RCC 7860 (cell line): ENCODE results near the gene TNFAIP8.
"Not testable (repeated sequence)": the region's sequence is repeated elsewhere in the genome, so short reads cannot be mapped to it uniquely, and the experiment has no call there.

ENCODE experiments used
- DNase-seq: peaks from one replicate; pipeline ENCODE4 v3.0.0-alpha.2; 2015; ENCODE audit warnings: low spot score
- FAIRE-seq: peaks from 2 replicates; lab custom pipeline; 2012; peaks lifted over from hg19 to GRCh38; lab: Jason Lieb, UNC

The TNFAIP8 gene

GRCh38 chr5:119412279-119413227 is 56.7 kb downstream of the TNFAIP8 start:
- FAIRE-seq (no peak), DNase-seq (no peak)

DNA sequence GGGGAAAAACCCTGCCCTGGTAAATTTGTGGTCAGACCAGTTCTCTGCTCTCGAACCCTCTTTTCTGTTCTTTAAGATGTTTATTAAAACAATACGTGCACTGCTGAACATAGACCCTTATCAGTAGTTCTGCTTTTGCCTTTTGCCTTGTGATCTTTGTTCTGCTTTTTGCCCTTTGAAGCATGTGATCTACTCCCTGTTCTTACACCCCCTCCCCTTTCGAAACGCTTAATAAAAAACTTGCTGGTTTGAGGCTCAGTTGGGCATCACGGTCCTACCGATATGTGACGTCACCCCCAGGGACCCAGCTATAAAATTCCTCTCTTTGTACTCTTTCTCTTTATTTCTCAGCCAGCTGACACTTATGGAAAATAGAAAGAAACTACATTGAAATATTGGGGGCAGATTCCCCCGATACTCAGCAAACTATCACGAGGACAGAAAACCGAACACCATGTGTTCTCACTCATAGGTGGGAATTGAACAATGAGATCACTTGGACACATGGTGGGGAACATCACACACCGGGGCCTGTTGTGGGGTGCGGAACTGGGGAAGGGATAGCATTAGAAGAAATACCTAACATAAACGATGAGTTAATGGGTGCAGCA is 58.4 kb downstream of the TNFAIP8 start:
- FAIRE-seq, DNase-seq: not testable (repeated sequence)

- no peak for FAIRE-seq
- DNase-seq = no peak
These were observed 62.2 kb downstream of the TNFAIP8 start for GRCh38 chr5:119417891-119418605.

- FAIRE-seq (no peak), DNase-seq (no peak)
These were observed 62.8 kb downstream of the TNFAIP8 start for GRCh38 chr5:119418606-119419100.

DNA sequence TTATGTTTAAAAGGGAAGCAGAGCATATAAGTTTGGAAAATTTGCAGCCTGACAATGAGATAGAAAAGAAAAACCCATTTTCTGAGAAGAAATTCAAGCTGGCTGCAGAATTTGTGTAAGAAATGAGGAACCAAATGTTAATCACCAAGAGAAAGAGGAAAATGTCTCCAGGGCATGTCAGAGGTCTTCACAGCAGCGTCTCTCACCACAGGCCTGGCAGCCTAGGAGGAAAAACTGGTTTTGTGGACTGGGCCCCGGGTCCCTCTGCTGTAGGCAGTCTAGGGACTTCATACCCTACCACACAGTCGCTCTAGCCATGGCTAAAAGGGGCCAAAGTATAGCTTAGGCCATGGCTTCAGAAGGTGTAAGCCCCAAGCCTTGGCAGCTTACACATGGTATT is 64.3 kb downstream of the TNFAIP8 start:
- DNase-seq (no peak), FAIRE-seq (no peak)

GRCh38 chr5:119426057-119426456 is 70.2 kb downstream of the TNFAIP8 start:
- FAIRE-seq (no peak), DNase-seq (no peak)

GRCh38 chr5:119427060-119427459 is 71.2 kb downstream of the TNFAIP8 start:
- FAIRE-seq (no peak), DNase-seq (no peak)

DNA sequence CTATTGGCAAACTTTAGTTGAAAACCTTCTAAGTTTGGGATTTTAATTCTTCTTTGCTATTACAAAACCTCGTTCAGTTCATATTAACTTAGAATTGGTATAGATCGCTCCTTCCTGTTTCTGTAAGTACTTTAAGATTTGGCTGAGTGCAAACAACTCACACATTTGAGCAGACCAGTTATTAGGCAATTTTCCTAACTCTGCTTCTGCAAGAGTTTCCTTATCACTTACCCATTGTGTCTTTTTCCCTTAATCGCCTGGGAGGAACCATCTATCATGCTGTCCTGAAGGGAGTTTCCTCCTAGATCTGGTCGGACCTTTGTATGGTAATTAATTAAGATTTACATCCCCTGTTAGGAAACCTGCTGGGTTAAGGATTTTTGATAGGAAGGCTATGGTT is 71.8 kb downstream of the TNFAIP8 start:
- DNase-seq, FAIRE-seq: not testable (repeated sequence)

- not testable (repeated sequence) for DNase-seq, FAIRE-seq
These were observed 72.3 kb downstream of the TNFAIP8 start for GRCh38 chr5:119428166-119428565.

DNA sequence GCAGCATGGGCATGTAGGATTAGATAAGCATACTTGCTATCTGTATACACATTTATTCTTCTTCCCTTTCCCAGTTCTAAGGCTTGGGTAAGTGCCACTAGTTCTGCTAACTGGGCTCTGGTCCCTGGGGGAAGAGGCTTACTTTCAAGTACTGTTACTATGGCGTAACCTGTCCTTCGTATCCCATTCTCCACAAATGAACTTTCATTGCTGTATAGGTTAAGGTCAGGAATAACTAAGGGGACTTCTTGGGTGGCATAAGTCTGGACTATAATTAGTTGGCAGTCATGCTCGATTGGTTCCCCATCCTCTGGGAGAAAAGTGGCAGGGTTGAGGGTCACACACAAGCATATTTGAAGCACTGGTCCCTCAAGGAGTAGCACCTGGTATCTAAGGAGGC is 72.8 kb downstream of the TNFAIP8 start:
- FAIRE-seq, DNase-seq: not testable (repeated sequence)

- not testable (repeated sequence) for FAIRE-seq, DNase-seq
These were observed 76.9 kb downstream of the TNFAIP8 start for GRCh38 chr5:119432674-119433237.

- DNase-seq (no peak), FAIRE-seq (no peak)
These were observed 79.8 kb downstream of the TNFAIP8 start for GRCh38 chr5:119435436-119436132.

DNA sequence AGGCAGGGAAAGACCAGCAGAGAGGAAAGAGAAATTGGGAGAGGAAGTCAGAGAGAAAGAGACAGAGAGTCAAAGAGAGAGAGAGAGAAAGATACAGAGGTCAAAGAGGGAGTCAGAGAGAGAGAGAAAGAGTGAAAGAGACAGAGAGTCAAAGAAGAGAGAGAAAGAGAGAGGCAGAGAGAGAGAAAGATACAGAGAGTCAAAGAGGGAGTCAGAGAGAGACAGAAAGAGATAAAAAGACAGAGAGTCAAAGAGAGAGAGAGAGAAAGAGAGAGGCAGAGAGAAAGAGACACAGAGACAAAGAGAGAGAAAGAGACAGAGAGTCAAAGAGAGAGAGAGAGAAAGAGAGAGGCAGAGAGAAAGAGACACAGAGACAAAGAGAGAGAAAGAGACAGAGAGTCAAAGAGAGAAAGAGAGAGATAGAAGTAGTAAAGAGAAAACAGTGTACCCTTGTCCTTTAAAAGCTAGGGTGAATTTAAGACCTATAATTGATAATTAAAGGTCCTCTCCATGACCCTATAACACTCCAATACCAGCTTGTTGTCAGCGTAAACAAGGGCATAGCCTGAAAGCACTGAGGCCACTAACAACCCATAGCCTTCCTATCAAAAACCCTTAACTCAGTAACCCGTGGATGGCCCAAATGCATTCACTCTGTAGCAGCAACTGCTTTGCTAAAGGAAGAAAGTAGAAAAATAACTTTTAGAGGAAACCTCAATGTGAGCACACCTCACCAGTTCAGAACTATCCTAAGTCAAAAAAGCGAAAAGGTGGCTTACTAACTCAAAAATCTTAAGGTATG is 82.2 kb downstream of the TNFAIP8 start:
- FAIRE-seq, DNase-seq: not testable (repeated sequence)

DNA sequence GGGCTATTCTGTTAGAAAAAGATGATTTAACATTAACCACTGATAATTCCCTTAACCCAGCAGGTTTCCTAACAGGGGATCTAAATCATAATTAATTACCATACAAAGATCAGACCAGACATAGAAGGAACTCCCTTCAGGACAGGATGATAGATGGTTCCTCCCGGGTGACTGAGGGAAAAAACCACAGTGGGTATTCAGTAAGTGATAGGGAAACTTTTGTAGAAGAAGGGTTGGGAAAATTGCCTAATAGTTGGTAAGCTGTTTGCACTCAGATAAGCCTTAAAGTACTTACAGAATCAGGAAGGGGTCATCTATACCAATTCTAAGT is 82.7 kb downstream of the TNFAIP8 start:
- not testable (repeated sequence) for FAIRE-seq, DNase-seq

- FAIRE-seq = no peak
- DNase-seq = no peak
These were observed 83.4 kb downstream of the TNFAIP8 start for GRCh38 chr5:119439140-119439631.

- not testable (repeated sequence) for FAIRE-seq, DNase-seq
These were observed 83.8 kb downstream of the TNFAIP8 start for GRCh38 chr5:119439632-119440031.

GRCh38 chr5:119444643-119445042 is 88.8 kb downstream of the TNFAIP8 start:
- not testable (repeated sequence) for DNase-seq, FAIRE-seq

- DNase-seq = no peak
- no peak for FAIRE-seq
These were observed 89.7 kb downstream of the TNFAIP8 start for GRCh38 chr5:119445544-119445943.
